ENCODE data around the gene CCDC7.

DNA sequence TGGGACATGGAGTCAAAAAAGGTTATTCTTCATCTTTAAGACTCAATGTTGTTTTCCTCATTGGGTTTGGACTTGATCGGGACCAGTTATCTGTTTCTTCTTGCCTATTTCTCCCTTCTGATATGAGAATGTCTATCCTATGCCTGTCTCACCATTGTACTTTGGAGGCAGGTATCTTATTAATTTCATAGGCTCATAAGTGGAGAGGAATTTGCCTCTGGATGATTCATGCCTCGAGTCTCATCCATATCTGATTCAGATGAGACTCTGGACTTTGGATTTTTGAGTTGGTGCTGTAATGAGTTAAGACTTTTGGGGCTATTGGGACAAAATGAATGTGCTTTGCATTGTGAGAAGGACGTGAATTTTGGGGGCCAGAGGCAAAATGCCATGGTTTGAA is 36.2 kb upstream of the CCDC7 start:
- TF ChIP-seq, protein P1, sequence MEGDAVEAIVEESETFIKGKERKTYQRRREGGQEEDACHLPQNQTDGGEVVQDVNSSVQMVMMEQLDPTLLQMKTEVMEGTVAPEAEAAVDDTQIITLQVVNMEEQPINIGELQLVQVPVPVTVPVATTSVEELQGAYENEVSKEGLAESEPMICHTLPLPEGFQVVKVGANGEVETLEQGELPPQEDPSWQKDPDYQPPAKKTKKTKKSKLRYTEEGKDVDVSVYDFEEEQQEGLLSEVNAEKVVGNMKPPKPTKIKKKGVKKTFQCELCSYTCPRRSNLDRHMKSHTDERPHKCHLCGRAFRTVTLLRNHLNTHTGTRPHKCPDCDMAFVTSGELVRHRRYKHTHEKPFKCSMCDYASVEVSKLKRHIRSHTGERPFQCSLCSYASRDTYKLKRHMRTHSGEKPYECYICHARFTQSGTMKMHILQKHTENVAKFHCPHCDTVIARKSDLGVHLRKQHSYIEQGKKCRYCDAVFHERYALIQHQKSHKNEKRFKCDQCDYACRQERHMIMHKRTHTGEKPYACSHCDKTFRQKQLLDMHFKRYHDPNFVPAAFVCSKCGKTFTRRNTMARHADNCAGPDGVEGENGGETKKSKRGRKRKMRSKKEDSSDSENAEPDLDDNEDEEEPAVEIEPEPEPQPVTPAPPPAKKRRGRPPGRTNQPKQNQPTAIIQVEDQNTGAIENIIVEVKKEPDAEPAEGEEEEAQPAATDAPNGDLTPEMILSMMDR (IDR thresholded peaks at IDR 0.05), result no peak
- TF ChIP-seq GABPA (IDR thresholded peaks at IDR 0.05; ENCODE audit: low read depth) (no peak), SMC3 (IDR thresholded peaks at IDR 0.05; ENCODE audit: low read depth, low read length) (no peak), POLR2AphosphoS5 (IDR thresholded peaks at IDR 0.05; ENCODE audit: low read depth, low read length) (no peak), EP300 (IDR thresholded peaks at IDR 0.05; ENCODE audit: borderline replicate concordance in 1 of 2, low read depth in 1 of 2, low read length in 1 of 2) (no peak), RFX5 (IDR thresholded peaks at IDR 0.05; ENCODE audit: low read length) (no peak), FOXM1 (IDR thresholded peaks at IDR 0.05; ENCODE audit: low read depth) (no peak), NRF1 (IDR thresholded peaks at IDR 0.05; ENCODE audit: low read depth, low read length) (no peak), JUND (IDR thresholded peaks at IDR 0.05) (no peak)
- TF ChIP-seq, protein P2, sequence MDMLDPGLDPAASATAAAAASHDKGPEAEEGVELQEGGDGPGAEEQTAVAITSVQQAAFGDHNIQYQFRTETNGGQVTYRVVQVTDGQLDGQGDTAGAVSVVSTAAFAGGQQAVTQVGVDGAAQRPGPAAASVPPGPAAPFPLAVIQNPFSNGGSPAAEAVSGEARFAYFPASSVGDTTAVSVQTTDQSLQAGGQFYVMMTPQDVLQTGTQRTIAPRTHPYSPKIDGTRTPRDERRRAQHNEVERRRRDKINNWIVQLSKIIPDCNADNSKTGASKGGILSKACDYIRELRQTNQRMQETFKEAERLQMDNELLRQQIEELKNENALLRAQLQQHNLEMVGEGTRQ (IDR thresholded peaks at IDR 0.05; ENCODE audit: borderline replicate concordance, low read depth, low read length), result no peak

Measured in SK-N-SH (cell line).